Measurements from ENCODE around the gene POLR3GL. TPM values are rescaled to one million over a fixed set of nuclear protein-coding genes. Genes with fewer than 3 reads are reported as not detected.
"Not testable (repeated sequence)": the region's sequence is repeated elsewhere in the genome, so short reads cannot be mapped to it uniquely, and the experiment has no call there.

The POLR3GL gene
- polyA plus RNA-seq, 1 experiment, result 25.0 TPM

DNA sequence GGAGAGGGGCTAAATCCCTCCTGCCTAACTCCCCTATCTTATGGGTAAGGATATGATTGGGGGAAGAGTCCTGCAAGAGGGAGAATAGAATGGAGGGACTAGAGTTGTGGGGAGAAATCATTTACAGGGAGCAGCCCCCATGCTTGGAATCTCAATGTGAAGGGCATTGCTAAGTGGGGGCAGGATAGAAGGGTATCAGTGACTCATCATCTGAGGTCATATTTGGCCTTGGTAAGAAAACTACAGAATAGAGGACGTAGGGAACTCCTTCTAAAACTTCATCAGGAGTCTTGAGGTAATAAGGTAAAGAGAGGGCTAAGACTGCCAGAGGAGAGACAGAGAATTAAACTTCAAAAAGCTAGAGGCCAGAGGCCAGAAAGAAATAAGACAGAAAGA is 56.6 kb downstream of the POLR3GL start:
- Histone ChIP-seq H3K27ac (ENCODE audit: low read depth, low read length) (no peak overlapping the region), H3K27me3 (ENCODE audit: control insufficient read depth, insufficient read depth, low read length) (peaks cover 36% of the 10 kb centered on the region), H3K9me3 (ENCODE audit: control insufficient read depth, insufficient read depth, low read length) (no peaks in the 10 kb centered on the region; the same call in 1 of the 2 replicates), H3K4me3 (ENCODE audit: low read depth, low read length) (no peak overlapping the region)
- ChIA-PET POLR2A (no interaction called here), CTCF (interaction anchor here (1.3 to 4.7 kb wide), 4 partner anchors 11 to 176 kb away, joined by 7 to 22 read pairs (median 16); partner anchors contain the start of gene NUDT17)
- no peak for DNase-seq (ENCODE audit: low read depth, low spot score)
- TF ChIP-seq CTCF (IDR thresholded peaks at IDR 0.05; ENCODE audit: low read depth, low read length), result no peak

DNA sequence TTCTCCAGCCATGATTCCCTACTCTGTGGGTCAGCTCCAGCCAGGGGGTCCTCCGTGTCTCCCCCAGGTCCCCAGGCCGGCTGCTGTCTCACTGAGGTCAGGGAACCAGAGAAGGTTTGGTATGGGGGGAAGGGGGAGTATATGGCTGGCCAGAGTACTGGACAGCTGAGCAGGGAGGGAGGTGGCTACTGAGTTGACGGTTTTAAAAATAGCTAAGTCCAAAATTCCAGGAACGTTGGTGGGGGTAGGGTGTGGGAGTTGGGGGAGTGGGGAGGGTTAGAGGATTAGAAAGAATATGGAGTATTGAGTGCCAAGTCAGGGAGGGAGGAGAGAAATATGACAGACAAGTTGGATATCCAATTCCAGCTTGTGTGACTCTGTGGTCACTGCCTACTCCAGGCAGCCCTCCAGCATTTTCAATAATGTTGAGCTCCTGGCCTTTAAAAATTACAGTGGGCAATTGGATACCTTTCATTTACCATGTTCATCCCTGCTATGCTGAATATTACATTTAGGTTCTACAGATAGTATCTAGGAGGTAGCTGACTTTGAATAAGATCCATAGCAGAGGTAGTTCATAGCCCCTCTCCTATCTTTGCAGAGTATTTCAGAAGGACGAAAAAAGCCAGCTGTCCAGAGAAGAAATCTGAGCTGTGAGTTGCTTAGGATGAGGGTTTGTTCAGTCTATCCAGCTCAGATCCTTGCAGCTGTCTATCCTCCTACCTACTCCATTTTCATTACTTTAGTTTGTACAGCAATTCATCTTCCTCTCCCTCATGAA is 57.3 kb downstream of the POLR3GL start, which contains the start of gene HJV:
HJV (minus strand) TSS at position 114 of the 781 bp plus-strand sequence. CDS start 1,504 bp downstream, outside the sequence.
- Histone ChIP-seq H3K27ac (ENCODE audit: low read depth, low read length) (no peak within 1 kb of the TSS), H3K27me3 (ENCODE audit: control insufficient read depth, insufficient read depth, low read length) (peaks cover 36% of the 10 kb centered on the region), H3K9me3 (ENCODE audit: control insufficient read depth, insufficient read depth, low read length) (no peaks in the 10 kb centered on the region; the same call in 1 of the 2 replicates), H3K4me3 (ENCODE audit: low read depth, low read length) (no peak within 1 kb of the TSS)
- no peak for DNase-seq (ENCODE audit: low read depth, low spot score)
- ChIA-PET POLR2A (no interaction called here), CTCF (interaction anchor here (0.6 to 4.7 kb wide), 6 partner anchors 8 to 177 kb away, joined by 3 to 22 read pairs (median 10); partner anchors contain the start of gene NUDT17)
- no peak for TF ChIP-seq CTCF (IDR thresholded peaks at IDR 0.05; ENCODE audit: low read depth, low read length)

GRCh38 chr1:146022403-146023127 is 58.1 kb downstream of the POLR3GL start:
- Histone ChIP-seq H3K27ac (ENCODE audit: low read depth, low read length) (no peak overlapping the region), H3K4me3 (ENCODE audit: low read depth, low read length) (no peak overlapping the region), H3K27me3 (ENCODE audit: control insufficient read depth, insufficient read depth, low read length) (peaks cover 36% of the 10 kb centered on the region), H3K9me3 (ENCODE audit: control insufficient read depth, insufficient read depth, low read length) (no peaks in the 10 kb centered on the region; the same call in 1 of the 2 replicates)
- ChIA-PET POLR2A (no interaction called here), CTCF (interaction anchor here (0.7 to 4.7 kb wide), 6 partner anchors 10 to 177 kb away, joined by 3 to 22 read pairs (median 10); partner anchors contain the start of gene NUDT17)
- no peak for DNase-seq (ENCODE audit: low read depth, low spot score)
- TF ChIP-seq CTCF (IDR thresholded peaks at IDR 0.05; ENCODE audit: low read depth, low read length), result no peak

GRCh38 chr1:146025787-146026495 is 61.5 kb downstream of the POLR3GL start:
- CTCF ChIA-PET, result interaction anchor here (0.5 to 2.2 kb wide), 3 partner anchors 9 to 132 kb away, joined by 3 to 6 read pairs (median 3); no protein-coding TSS in a partner anchor
- DNase-seq (ENCODE audit: low read depth, low spot score); POLR2A ChIA-PET; H3K4me3 ChIP-seq (ENCODE audit: low read depth, low read length); H3K9me3 ChIP-seq (ENCODE audit: control insufficient read depth, insufficient read depth, low read length); H3K27ac ChIP-seq (ENCODE audit: low read depth, low read length): not testable (repeated sequence)
- H3K27me3 ChIP-seq (ENCODE audit: control insufficient read depth, insufficient read depth, low read length), result peaks cover 12% of the 10 kb centered on the region

GRCh38 chr1:146026650-146027049 is 62.2 kb downstream of the POLR3GL start:
- POLR2A ChIA-PET; DNase-seq (ENCODE audit: low read depth, low spot score): not testable (repeated sequence)

More at GRCh38 chr1:146026650-146027049, 62.2 kb downstream of the POLR3GL start:
- CTCF ChIA-PET, result interaction anchor here (0.5 to 2.2 kb wide), 3 partner anchors 11 to 47 kb away, joined by 4 to 6 read pairs (median 4); no protein-coding TSS in a partner anchor
- H3K27me3 ChIP-seq (ENCODE audit: control insufficient read depth, insufficient read depth, low read length); H3K4me3 ChIP-seq (ENCODE audit: low read depth, low read length); H3K9me3 ChIP-seq (ENCODE audit: control insufficient read depth, insufficient read depth, low read length); H3K27ac ChIP-seq (ENCODE audit: low read depth, low read length): not testable (repeated sequence)

Other genes starting within 250 kb of the POLR3GL start
- 0.05 and 0.06 TPM in 2 replicates for gene CD160, start 245.2 kb upstream of the POLR3GL start, polyA plus RNA-seq (2011; rRNA removed)
- 30.0 and 32.9 TPM in 2 replicates for gene RNF115, start 140.6 kb upstream of the POLR3GL start, polyA plus RNA-seq (2011; rRNA removed)
- 67.5 and 70.6 TPM in 2 replicates for gene POLR3C, start 140.5 kb upstream of the POLR3GL start, polyA plus RNA-seq (2011; rRNA removed)
- gene NUDT17, start 119.1 kb upstream of the POLR3GL start, polyA plus RNA-seq (2011; rRNA removed), result 3.3 and 3.7 TPM in 2 replicates
- 29.2 and 40.1 TPM in 2 replicates for gene PIAS3, start 105.6 kb upstream of the POLR3GL start, polyA plus RNA-seq (2011; rRNA removed)
- gene ANKRD35, start 78.8 kb upstream of the POLR3GL start, polyA plus RNA-seq (2011; rRNA removed), result 2.6 and 2.7 TPM in 2 replicates
- gene ITGA10, start 54.6 kb upstream of the POLR3GL start, polyA plus RNA-seq (2011; rRNA removed), result 0.68 and 0.78 TPM in 2 replicates
- gene PEX11B, start 46.0 kb upstream of the POLR3GL start, polyA plus RNA-seq (2011; rRNA removed), result 44.2 and 51.1 TPM in 2 replicates
- 134 and 158 TPM in 2 replicates for gene RBM8A, start 37.2 kb upstream of the POLR3GL start, polyA plus RNA-seq (2011; rRNA removed)
- gene LIX1L, start 6.7 kb upstream of the POLR3GL start, polyA plus RNA-seq (2011; rRNA removed), result 39.3 and 47.2 TPM in 2 replicates
- gene ANKRD34A, start 115 bp upstream of the POLR3GL start, polyA plus RNA-seq (2011; rRNA removed), result 0.83 and 1.2 TPM in 2 replicates
- gene TXNIP, start 31.9 kb downstream of the POLR3GL start, polyA plus RNA-seq (2011; rRNA removed), result 156 and 229 TPM in 2 replicates
- not detected in 2 replicates for gene HJV, start 57.0 kb downstream of the POLR3GL start, polyA plus RNA-seq (2011; rRNA removed)
- 1.5 and 1.9 TPM in 2 replicates for gene NBPF10, start 180.1 kb downstream of the POLR3GL start, polyA plus RNA-seq (2011; rRNA removed)